ENCODE results near the gene C9orf85. TPM values are rescaled to one million over a fixed set of nuclear protein-coding genes. Genes with fewer than 3 reads are reported as not detected.

C9orf85 gene
- total and polyA plus RNA-seq, 2 of the 8 experiments (the other 6 are each of a cell fraction or from before 2014, with no cell fraction given): 6.3 to 14.5 TPM

- no peak overlapping the region for H2BK120ac ChIP-seq (replicated peaks; ENCODE audit: low read depth, low read length)
- H4K8ac ChIP-seq (ENCODE audit: extremely low read depth, insufficient read depth, low read length): no peak overlapping the region
- no peak overlapping the region for H2AFZ ChIP-seq (ENCODE audit: low read length)
- H2BK20ac ChIP-seq (ENCODE audit: low read length): no peak overlapping the region
- no peak overlapping the region for H2AK5ac ChIP-seq (ENCODE audit: low read depth, low read length)
- no peak for TF ChIP-seq MAFK (IDR thresholded peaks at IDR 0.05; ENCODE audit: low read depth, low read length)
- no peak for TF ChIP-seq HDAC2 (IDR thresholded peaks at IDR 0.05; ENCODE audit: borderline replicate concordance in 1 of 2, low read depth in 2 of 2, low read length in 2 of 2)
- no peak for TF ChIP-seq POU5F1 (IDR thresholded peaks at IDR 0.05; ENCODE audit: low read depth, low read length)
- TF ChIP-seq GABPA (IDR thresholded peaks at IDR 0.05; ENCODE audit: borderline replicate concordance, insufficient read depth, low read length): no peak
- TF ChIP-seq RBBP5 (IDR thresholded peaks at IDR 0.05; ENCODE audit: borderline replicate concordance, low read depth, low read length): no peak
- TF ChIP-seq PHF8 (conservative IDR thresholded peaks at IDR 0.05; ENCODE audit: low read depth, low read length): no peak
- no peak for TF ChIP-seq NANOG (IDR thresholded peaks at IDR 0.05; ENCODE audit: insufficient read depth, low read depth, low read length, poor library complexity, severe bottlenecking)
- TF ChIP-seq SIN3A (conservative IDR thresholded peaks at IDR 0.05 in 1 of 2, IDR thresholded peaks at IDR 0.05 in 1 of 2; ENCODE audit: low read depth in 1 of 2, low read length in 2 of 2): no peak
- peaks cover 18 to 97% of the 10 kb centered on the region in 2 experiments for H3K79me2 ChIP-seq (ENCODE audit: control insufficient read depth in 1 of 2, insufficient read depth in 2 of 2, low read length in 2 of 2)
- POLR2A ChIA-PET (ENCODE audit: partially characterized antibody): interaction anchor here (1.0 kb wide), 1 partner anchor 10 kb away, joined by 3 read pairs; no protein-coding TSS in a partner anchor
- H3K79me1 ChIP-seq (ENCODE audit: low read depth, low read length): no peaks in the 10 kb centered on the region
- no peak overlapping the region for H3K4me3 ChIP-seq (ENCODE audit: extremely low read depth in 1 of 4, insufficient read depth in 2 of 4, low read depth in 3 of 4, low read length in 4 of 4)
- H4K91ac ChIP-seq (replicated peaks; ENCODE audit: insufficient read length, low read length): no peak overlapping the region
- no peak for FAIRE-seq
- peaks cover 2 to 15% (median 8%) of the 10 kb centered on the region in 4 experiments; a peak in 4 of 8 replicates for H3K36me3 ChIP-seq (ENCODE audit: control insufficient read depth in 2 of 4, insufficient read depth in 4 of 4, low read length in 3 of 4)
- no peak overlapping the region for H3K9ac ChIP-seq (replicated peaks in 1 of 4; ENCODE audit: extremely low read depth in 1 of 4, low read depth in 3 of 4, low read length in 3 of 4)
- H2BK15ac ChIP-seq (ENCODE audit: low read length): no peak overlapping the region
- no peaks in the 10 kb centered on the region for H3K9me3 ChIP-seq (ENCODE audit: insufficient read depth in 2 of 2, low read depth in 1 of 2, low read length in 1 of 2)
- no peak overlapping the region for H2BK12ac ChIP-seq (ENCODE audit: low read depth, low read length)
- H3K27me3 ChIP-seq (replicated peaks in 1 of 4; ENCODE audit: control insufficient read depth in 3 of 4, extremely low read depth in 1 of 4, insufficient read depth in 3 of 4, low read length in 3 of 4): no peaks in the 10 kb centered on the region
- no peak overlapping the region for H3K4ac ChIP-seq (replicated peaks; ENCODE audit: insufficient read length, low read depth, low read length)
- no peaks in the 10 kb centered on the region; a peak in 1 of 7 replicates for H3K4me1 ChIP-seq (replicated peaks in 1 of 4; ENCODE audit: control insufficient read depth in 3 of 4, insufficient read depth in 4 of 4, low read length in 3 of 4)
- no peak overlapping the region for H3K56ac ChIP-seq (replicated peaks; ENCODE audit: insufficient read length, low read depth, low read length)
- peaks cover 18 to 20% of the 10 kb centered on the region in 2 experiments for H4K20me1 ChIP-seq (replicated peaks in 1 of 2; ENCODE audit: control insufficient read depth in 1 of 2, insufficient read depth in 2 of 2, low read length in 2 of 2)
- no peaks in the 10 kb centered on the region for H3K23me2 ChIP-seq (ENCODE audit: low read depth, low read length)
- WGBS, 2 experiments (ENCODE audit: extremely low coverage in 1 of 2, insufficient coverage in 1 of 2, insufficient read length in 1 of 2, insufficient replicate concordance in 2 of 2, low coverage in 1 of 2, low lambda C conversion rate in 2 of 2, missing lambda C conversion rate in 1 of 2): 94% methylated on average over 2 of the region's 2 CpGs; no CpG with 5 or more reads in 1 of the 2 experiments
- H3K4me2 ChIP-seq (ENCODE audit: insufficient read depth in 1 of 2, low read depth in 2 of 2, low read length in 2 of 2): no peak overlapping the region
- H2BK5ac ChIP-seq (ENCODE audit: low read depth, low read length): no peak overlapping the region
- H4K5ac ChIP-seq (ENCODE audit: insufficient read length, low read depth, low read length): no peak overlapping the region
- no peak overlapping the region for H3K18ac ChIP-seq (ENCODE audit: extremely low read depth, low read length)
- DNase-seq (ENCODE audit: low read depth in 1 of 2, low spot score in 2 of 2): no peak
- no peak overlapping the region for H3K14ac ChIP-seq (ENCODE audit: insufficient read length)
- no peak overlapping the region for H3K27ac ChIP-seq (ENCODE audit: low read depth, low read length)
- H3K23ac ChIP-seq (ENCODE audit: insufficient read length): no peak overlapping the region
- CTCF ChIA-PET (ENCODE audit: partially characterized antibody): no interaction called here
Measured at GRCh38 chr9:71876106-71876505, 35.3 kb upstream of the C9orf85 start.
